HEK293T (cell line): ENCODE data around the gene SAP30L.

ENCODE experiments used
- FOXK2 ChIP-seq: fragments of 450-650 bp; IDR thresholded peaks from 2 replicates; pipeline ENCODE4 v1.6.1; 2016; ENCODE audit warnings: mild to moderate bottlenecking
- SUZ12 ChIP-seq: fragments of 450-650 bp; IDR thresholded peaks from 2 replicates; pipeline ENCODE4 v1.6.1; 2016; ENCODE audit warnings: mild to moderate bottlenecking
- TARDBP ChIP-seq: fragments of 450-650 bp; IDR thresholded peaks from 2 replicates; pipeline ENCODE4 v1.6.1; 2016

- no peak for TF ChIP-seq TARDBP
- TF ChIP-seq SUZ12 = no peak
- TF ChIP-seq FOXK2 = no peak
Observed at GRCh38 chr5:154442801-154443200, 3.0 kb upstream of the SAP30L start.
